ENCODE data around the gene SWAP70. TPM values are rescaled to one million over a fixed set of nuclear protein-coding genes. Genes with fewer than 3 reads are reported as not detected.

SWAP70 gene
- total and polyA plus RNA-seq, 2 of the 8 experiments (the other 6 are each of a cell fraction or from before 2014, with no cell fraction given), result 14.8 to 37.5 TPM

GRCh38 chr11:9759519-9760192 lies 95.8 kb downstream of the SWAP70 start:
- H2BK120ac ChIP-seq (replicated peaks; ENCODE audit: low read depth, low read length), result peak overlapping the region; percentile 12
- H3K23ac ChIP-seq (ENCODE audit: insufficient read length), result no peak overlapping the region
- DNase-seq (ENCODE audit: low read depth in 1 of 2, low spot score in 2 of 2) (no peak), FAIRE-seq (no peak)
- H3K27ac ChIP-seq (ENCODE audit: low read depth, low read length), result no peak overlapping the region
- H3K9me3 ChIP-seq (ENCODE audit: insufficient read depth in 2 of 2, low read depth in 1 of 2, low read length in 1 of 2), result no peaks in the 10 kb centered on the region
- no peaks in the 10 kb centered on the region for H3K27me3 ChIP-seq (replicated peaks in 1 of 4; ENCODE audit: control insufficient read depth in 3 of 4, extremely low read depth in 1 of 4, insufficient read depth in 3 of 4, low read length in 3 of 4)
- H3K36me3 ChIP-seq (ENCODE audit: control insufficient read depth in 2 of 4, insufficient read depth in 4 of 4, low read length in 3 of 4), result no peaks in the 10 kb centered on the region
- H3K14ac ChIP-seq (ENCODE audit: insufficient read length), result no peak overlapping the region
- H2BK20ac ChIP-seq (ENCODE audit: low read length), result peak overlapping the region; percentile 91; the same call in 1 of the 2 replicates
- ChIA-PET CTCF (ENCODE audit: partially characterized antibody) (interaction anchor here (0.5 to 3.4 kb wide), 27 partner anchors 9 to 782 kb away, joined by 3 to 22 read pairs (median 3); no protein-coding TSS in a partner anchor), POLR2A (ENCODE audit: partially characterized antibody) (interaction anchor here (1.3 to 2.4 kb wide), 3 partner anchors 299 to 592 kb away, joined by 3 to 11 read pairs (median 7); partner anchors contain the start of gene ZNF143)
- no peaks in the 10 kb centered on the region for H4K20me1 ChIP-seq (replicated peaks in 1 of 2; ENCODE audit: control insufficient read depth in 1 of 2, insufficient read depth in 2 of 2, low read length in 2 of 2)
- peak overlapping the region; percentile 75 for H2BK12ac ChIP-seq (ENCODE audit: low read depth, low read length)
- peak overlapping the region; percentile 70 for H3K4ac ChIP-seq (replicated peaks; ENCODE audit: insufficient read length, low read depth, low read length)
- H3K79me2 ChIP-seq (ENCODE audit: control insufficient read depth in 1 of 2, insufficient read depth in 2 of 2, low read length in 2 of 2), result no peaks in the 10 kb centered on the region
- 94% methylated on average over 9 of the region's 10 CpGs; no CpG with 5 or more reads in 1 of the 2 experiments for WGBS, 2 experiments (ENCODE audit: extremely low coverage in 1 of 2, insufficient coverage in 1 of 2, insufficient read length in 1 of 2, insufficient replicate concordance in 2 of 2, low coverage in 1 of 2, low lambda C conversion rate in 2 of 2, missing lambda C conversion rate in 1 of 2)
- no peaks in the 10 kb centered on the region for H3K79me1 ChIP-seq (ENCODE audit: low read depth, low read length)
- peaks cover 0 to 17% (median 11%) of the 10 kb centered on the region in 4 experiments; a peak in 6 of 7 replicates for H3K4me1 ChIP-seq (replicated peaks in 1 of 4; ENCODE audit: control insufficient read depth in 3 of 4, insufficient read depth in 4 of 4, low read length in 3 of 4)
- H4K8ac ChIP-seq (ENCODE audit: extremely low read depth, insufficient read depth, low read length), result 0 out of 2 replicates have a peak overlapping the region, but pooled peaks have one; percentile 17
- H3K23me2 ChIP-seq (ENCODE audit: low read depth, low read length), result peaks cover 5% of the 10 kb centered on the region
- no peak overlapping the region for H2AFZ ChIP-seq (ENCODE audit: low read length)
- H3K4me2 ChIP-seq (ENCODE audit: insufficient read depth in 1 of 2, low read depth in 2 of 2, low read length in 2 of 2), result peak overlapping the region in 1 of 2 experiments; percentile 49; a peak in 1 of 4 replicates
- H3K18ac ChIP-seq (ENCODE audit: extremely low read depth, low read length), result peak overlapping the region; percentile 89; the same call in 1 of the 2 replicates
- no peak overlapping the region for H4K5ac ChIP-seq (ENCODE audit: insufficient read length, low read depth, low read length)
- H3K4me3 ChIP-seq (ENCODE audit: extremely low read depth in 1 of 4, insufficient read depth in 2 of 4, low read depth in 3 of 4, low read length in 4 of 4), result no peak overlapping the region
- H3K9ac ChIP-seq (replicated peaks in 1 of 4; ENCODE audit: extremely low read depth in 1 of 4, low read depth in 3 of 4, low read length in 3 of 4), result no peak overlapping the region
- peak overlapping the region; percentile 82 for H2AK5ac ChIP-seq (ENCODE audit: low read depth, low read length)
- H2BK15ac ChIP-seq (ENCODE audit: low read length), result peak overlapping the region; percentile 92
- peak overlapping the region; percentile 71; the same call in 1 of the 2 replicates for H2BK5ac ChIP-seq (ENCODE audit: low read depth, low read length)
- no peak overlapping the region for H3K56ac ChIP-seq (replicated peaks; ENCODE audit: insufficient read length, low read depth, low read length)
- TF ChIP-seq SIX5 (IDR thresholded peaks at IDR 0.05; ENCODE audit: low read depth, low read length) (no peak), BACH1 (IDR thresholded peaks at IDR 0.05; ENCODE audit: low read length) (no peak), TCF12 (IDR thresholded peaks at IDR 0.05; ENCODE audit: low read depth, low read length) (no peak), BRCA1 (IDR thresholded peaks at IDR 0.05; ENCODE audit: low read depth, low read length) (no peak), JUND (IDR thresholded peaks at IDR 0.05; ENCODE audit: low read length) (no peak), CBX8 (IDR thresholded peaks at IDR 0.05; ENCODE audit: borderline replicate concordance, low read depth, low read length) (no peak), HDAC6 (IDR thresholded peaks at IDR 0.05; ENCODE audit: low read depth, low read length) (no peak), EZH2 (IDR thresholded peaks at IDR 0.05; ENCODE audit: low read depth, low read length, severe bottlenecking) (no peak), EGR1 (IDR thresholded peaks at IDR 0.05; ENCODE audit: borderline replicate concordance, low read depth, low read length) (no peak), BCL11A (IDR thresholded peaks at IDR 0.05; ENCODE audit: low read depth in 2 of 2, low read length in 2 of 2) (no peak), SAP30 (IDR thresholded peaks at IDR 0.05; ENCODE audit: insufficient read depth, insufficient replicate concordance, low read length) (no peak), GABPA (IDR thresholded peaks at IDR 0.05; ENCODE audit: borderline replicate concordance, insufficient read depth, low read length) (no peak), TAF1 (IDR thresholded peaks at IDR 0.05; ENCODE audit: low read depth, low read length) (no peak)
- peak overlapping the region; percentile 94 for H4K91ac ChIP-seq (replicated peaks; ENCODE audit: insufficient read length, low read length)
